ENCODE data around the gene SNAI3. TPM values are rescaled to one million over a fixed set of nuclear protein-coding genes. Genes with fewer than 3 reads are reported as not detected.
A peak's percentile ranks its signal among the peaks of the same experiment; 100 is the strongest.

The SNAI3 gene
- polyA plus RNA-seq, 1 experiment: 0.04 TPM

DNA sequence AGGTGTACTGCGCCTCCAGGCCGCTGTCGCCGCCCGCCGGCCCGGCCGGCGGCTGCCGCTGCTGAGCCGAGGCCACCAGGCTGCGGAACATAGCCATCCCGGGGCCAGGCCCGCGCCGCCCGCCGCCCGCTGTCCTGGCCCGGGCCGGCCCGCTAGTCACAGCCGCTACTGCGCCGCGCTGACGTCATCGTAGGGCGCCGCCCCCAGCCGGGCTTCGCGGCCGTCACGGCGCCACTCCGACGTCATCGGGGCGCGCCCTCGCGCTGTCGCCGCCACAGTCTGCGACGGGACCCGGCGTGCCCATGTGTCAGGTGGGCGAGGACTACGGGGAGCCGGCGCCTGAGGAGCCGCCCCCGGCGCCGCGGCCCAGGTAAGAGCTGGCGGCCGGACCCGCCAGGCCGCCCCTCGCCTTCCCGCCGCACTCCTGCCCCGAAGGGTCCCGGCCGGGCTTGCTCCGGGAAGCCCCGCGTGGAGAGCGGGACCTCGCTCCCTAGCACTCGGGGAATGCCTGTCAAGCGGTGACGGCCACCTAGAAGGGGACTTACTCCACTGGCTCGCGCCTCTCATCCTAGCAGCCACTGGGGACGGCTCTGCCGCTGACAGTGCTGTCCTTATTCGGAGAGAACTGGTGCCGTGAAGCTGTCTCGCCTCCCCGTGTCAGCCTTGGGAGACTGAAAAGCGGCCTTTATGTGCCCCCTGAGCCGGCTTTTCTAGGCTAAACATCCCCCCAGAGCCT lies 20.1 kb upstream of the SNAI3 start, which contains the start of the genes CTU2 and RNF166:
TSS of gene CTU2 (plus strand) at position 275 of the 736 bp plus-strand sequence. CDS start at position 303, 28 bp downstream.
TSS of gene RNF166 (minus strand) at position 180 of the 736 bp plus-strand sequence. CDS start at position 97, 83 bp downstream.
- Histone ChIP-seq H3K27ac (ENCODE audit: low read depth, low read length) (peak within 1 kb of the TSS; percentile 39), H3K27me3 (ENCODE audit: control insufficient read depth, insufficient read depth, low read length) (no peaks in the 10 kb centered on the region), H3K4me3 (ENCODE audit: low read depth, low read length) (peak within 1 kb of the TSS; percentile 92), H3K9me3 (ENCODE audit: control insufficient read depth, insufficient read depth, low read length) (no peaks in the 10 kb centered on the region)
- POLR2A ChIA-PET: no interaction called here
- peak; percentile 34 for DNase-seq (ENCODE audit: low read depth, low spot score)
- TF ChIP-seq, protein P1, sequence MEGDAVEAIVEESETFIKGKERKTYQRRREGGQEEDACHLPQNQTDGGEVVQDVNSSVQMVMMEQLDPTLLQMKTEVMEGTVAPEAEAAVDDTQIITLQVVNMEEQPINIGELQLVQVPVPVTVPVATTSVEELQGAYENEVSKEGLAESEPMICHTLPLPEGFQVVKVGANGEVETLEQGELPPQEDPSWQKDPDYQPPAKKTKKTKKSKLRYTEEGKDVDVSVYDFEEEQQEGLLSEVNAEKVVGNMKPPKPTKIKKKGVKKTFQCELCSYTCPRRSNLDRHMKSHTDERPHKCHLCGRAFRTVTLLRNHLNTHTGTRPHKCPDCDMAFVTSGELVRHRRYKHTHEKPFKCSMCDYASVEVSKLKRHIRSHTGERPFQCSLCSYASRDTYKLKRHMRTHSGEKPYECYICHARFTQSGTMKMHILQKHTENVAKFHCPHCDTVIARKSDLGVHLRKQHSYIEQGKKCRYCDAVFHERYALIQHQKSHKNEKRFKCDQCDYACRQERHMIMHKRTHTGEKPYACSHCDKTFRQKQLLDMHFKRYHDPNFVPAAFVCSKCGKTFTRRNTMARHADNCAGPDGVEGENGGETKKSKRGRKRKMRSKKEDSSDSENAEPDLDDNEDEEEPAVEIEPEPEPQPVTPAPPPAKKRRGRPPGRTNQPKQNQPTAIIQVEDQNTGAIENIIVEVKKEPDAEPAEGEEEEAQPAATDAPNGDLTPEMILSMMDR (IDR thresholded peaks at IDR 0.05; ENCODE audit: low read depth, low read length): no peak
- CTCF ChIA-PET: interaction anchor here (1.5 kb wide), 1 partner anchor 461 kb away, joined by 5 read pairs; no protein-coding TSS in a partner anchor

DNA sequence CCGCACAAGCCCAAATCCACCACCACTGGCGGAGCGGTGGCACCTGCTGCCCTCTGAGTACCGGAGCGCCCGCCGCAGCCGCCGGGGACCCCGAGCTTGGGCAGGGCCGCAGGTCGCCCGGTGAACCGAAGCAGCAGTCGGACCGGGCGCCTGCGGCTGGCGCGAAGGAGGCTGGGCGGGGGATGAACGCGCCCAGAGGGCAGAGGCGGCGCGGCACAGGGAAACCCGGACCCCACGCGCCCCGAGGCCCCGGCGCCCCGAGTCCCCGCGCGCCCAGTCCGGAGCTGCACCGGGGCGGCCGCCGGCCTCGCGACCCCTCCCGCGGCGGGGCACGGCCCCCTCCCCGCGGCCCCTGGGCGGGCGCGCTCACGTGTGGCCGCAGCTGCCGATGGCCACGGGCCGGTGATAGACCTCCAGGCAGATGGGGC lies 19.5 kb upstream of the SNAI3 start:
- DNase-seq (ENCODE audit: low read depth, low spot score): no peak
- Histone ChIP-seq H3K27me3 (ENCODE audit: control insufficient read depth, insufficient read depth, low read length) (no peaks in the 10 kb centered on the region), H3K9me3 (ENCODE audit: control insufficient read depth, insufficient read depth, low read length) (no peaks in the 10 kb centered on the region), H3K4me3 (ENCODE audit: low read depth, low read length) (peak overlapping the region; percentile 63), H3K27ac (ENCODE audit: low read depth, low read length) (no peak overlapping the region)
- ChIA-PET CTCF (interaction anchor here (0.6 kb wide), 1 partner anchor 17 kb away, joined by 3 read pairs; no protein-coding TSS in a partner anchor), POLR2A (interaction anchor here (1.0 kb wide), 1 partner anchor 19 kb away, joined by 4 read pairs; the partner anchor contains the start of gene SNAI3)
- TF ChIP-seq, protein P1 (IDR thresholded peaks at IDR 0.05; ENCODE audit: low read depth, low read length): no peak

DNA sequence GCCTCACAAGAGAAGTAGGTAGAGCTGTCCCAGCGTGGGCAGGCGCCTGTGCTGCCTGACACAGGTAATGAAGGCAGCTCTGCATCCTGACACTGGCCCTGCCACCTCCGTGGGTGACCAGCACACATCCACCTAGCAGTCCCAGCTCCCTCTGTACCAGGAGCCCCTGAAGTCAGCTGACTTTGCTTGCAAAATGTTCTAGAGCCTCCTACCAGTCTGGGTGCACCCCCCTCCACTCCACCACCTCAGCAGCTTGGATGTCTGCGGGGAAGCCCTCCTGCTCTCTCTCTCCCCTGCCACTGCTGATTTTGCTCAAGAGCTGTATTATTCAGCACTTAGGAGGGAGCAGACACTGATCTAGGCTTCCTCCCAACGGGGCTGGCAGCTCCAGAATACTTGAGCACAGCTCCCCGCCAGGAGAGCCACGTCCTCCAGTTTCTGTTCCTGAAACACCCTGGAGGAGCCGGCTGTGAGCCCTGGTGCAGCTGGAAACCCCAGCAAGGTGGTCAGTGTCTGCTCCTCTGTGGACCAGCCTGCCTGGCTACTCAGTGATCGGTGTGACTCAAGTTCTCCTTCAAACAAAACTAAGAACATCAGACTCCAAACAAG lies 18.9 kb upstream of the SNAI3 start:
- H3K9me3 ChIP-seq (ENCODE audit: control insufficient read depth, insufficient read depth, low read length): no peaks in the 10 kb centered on the region
- ChIA-PET POLR2A (interaction anchor here (0.6 to 1.0 kb wide), 3 partner anchors 19 to 98 kb away, joined by 4 to 7 read pairs (median 6); partner anchors contain the start of gene SNAI3), CTCF (interaction anchor here (0.6 to 0.9 kb wide), 2 partner anchors 17 to 33 kb away, joined by 3 read pairs; no protein-coding TSS in a partner anchor)
- H3K4me3 ChIP-seq (ENCODE audit: low read depth, low read length): peak overlapping the region; percentile 63
- no peak for DNase-seq (ENCODE audit: low read depth, low spot score)
- H3K27ac ChIP-seq (ENCODE audit: low read depth, low read length): no peak overlapping the region
- TF ChIP-seq, protein P1 (IDR thresholded peaks at IDR 0.05; ENCODE audit: low read depth, low read length): no peak
- H3K27me3 ChIP-seq (ENCODE audit: control insufficient read depth, insufficient read depth, low read length): no peaks in the 10 kb centered on the region

DNA sequence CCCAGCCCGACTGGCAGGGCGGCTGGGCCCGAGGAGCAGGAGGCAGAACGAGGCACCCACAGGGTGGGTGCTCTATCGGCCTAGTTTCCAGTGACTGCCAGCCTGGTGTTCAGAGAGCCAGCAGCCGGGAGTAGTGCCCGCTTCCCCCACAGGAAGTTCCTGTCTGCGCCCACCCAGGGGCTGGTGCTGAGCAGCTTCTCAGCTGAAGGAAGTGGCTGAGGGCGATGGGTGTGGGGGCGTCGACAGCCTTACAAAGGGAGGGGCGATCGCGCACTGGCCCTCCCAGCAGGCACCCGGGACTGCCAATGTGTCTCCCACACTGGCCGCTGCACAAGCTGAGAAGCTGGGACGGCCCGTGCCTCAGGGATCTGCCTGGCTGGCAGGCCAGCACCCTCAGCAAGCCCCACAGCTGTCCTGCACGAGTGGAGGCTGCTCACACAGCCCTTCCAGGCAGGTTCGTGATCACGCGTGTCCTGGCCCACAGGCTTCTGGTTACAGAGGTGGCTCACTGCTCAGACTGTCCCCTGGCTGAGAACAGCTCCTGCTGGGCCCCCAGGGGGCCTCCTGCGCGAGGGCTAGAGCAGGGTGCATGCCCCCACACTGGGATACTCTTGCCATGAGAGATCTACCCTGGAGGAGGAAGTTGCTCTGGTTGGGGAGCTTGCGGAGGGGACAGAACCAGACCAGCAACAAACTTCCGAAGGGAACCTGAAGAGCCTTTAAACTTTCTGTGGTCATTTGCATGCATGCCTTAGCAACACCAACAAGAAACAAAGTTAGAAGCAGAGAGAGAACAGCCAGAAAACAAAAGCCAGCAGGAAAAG lies 17.4 kb upstream of the SNAI3 start:
- ChIA-PET POLR2A (no interaction called here), CTCF (interaction anchor here (1.8 kb wide), 1 partner anchor 34 kb away, joined by 7 read pairs; no protein-coding TSS in a partner anchor)
- no peak for DNase-seq (ENCODE audit: low read depth, low spot score)
- H3K9me3 ChIP-seq (ENCODE audit: control insufficient read depth, insufficient read depth, low read length): no peaks in the 10 kb centered on the region
- TF ChIP-seq, protein P1 (IDR thresholded peaks at IDR 0.05; ENCODE audit: low read depth, low read length): no peak
- H3K4me3 ChIP-seq (ENCODE audit: low read depth, low read length): no peak overlapping the region
- H3K27me3 ChIP-seq (ENCODE audit: control insufficient read depth, insufficient read depth, low read length): no peaks in the 10 kb centered on the region
- H3K27ac ChIP-seq (ENCODE audit: low read depth, low read length): no peak overlapping the region
